ENCODE measurements around the gene EXOC3L1.

Gene EXOC3L1

GRCh38 chr16:67148221-67148620 is 41.7 kb downstream of the EXOC3L1 start:
- DNase-seq (ENCODE audit: low read depth), result no peak

DNA sequence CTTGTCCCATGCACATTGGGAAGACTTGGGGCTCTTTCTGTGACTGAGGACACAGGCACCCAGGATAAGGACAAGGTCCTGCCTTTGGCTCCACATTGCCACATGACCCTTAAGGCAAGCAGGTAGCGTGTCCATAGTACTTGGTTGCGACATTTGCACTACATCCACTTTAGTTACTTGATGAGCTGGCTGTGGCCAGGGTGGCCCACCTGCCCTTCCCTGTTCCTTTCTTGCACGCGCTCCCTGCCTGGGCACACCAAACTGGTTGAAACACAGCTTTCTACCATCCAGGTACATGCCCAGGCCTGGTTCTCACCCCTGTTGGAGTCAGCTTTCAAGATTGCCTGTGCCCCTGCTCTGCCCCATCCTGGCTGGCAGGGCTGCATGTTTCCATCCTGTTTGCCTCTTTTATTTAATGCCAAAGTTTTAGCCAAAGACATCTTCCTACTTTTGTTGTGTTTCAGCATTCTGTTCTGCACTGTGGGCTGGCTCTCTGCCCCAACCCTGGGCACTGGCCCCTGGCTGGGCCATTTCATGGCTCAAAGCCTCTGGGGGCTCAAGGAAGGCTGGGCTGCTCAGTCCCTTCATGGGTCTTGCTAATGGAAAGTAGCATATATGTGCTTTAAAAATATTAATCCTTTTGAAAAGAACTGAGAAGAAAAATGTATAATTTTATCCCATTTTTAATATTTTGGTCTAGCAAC is 42.3 kb downstream of the EXOC3L1 start:
- no peak for DNase-seq (ENCODE audit: low read depth)

- no peak for DNase-seq (ENCODE audit: low read depth)
Measured at GRCh38 chr16:67146523-67147357, 43.2 kb downstream of the EXOC3L1 start.

DNA sequence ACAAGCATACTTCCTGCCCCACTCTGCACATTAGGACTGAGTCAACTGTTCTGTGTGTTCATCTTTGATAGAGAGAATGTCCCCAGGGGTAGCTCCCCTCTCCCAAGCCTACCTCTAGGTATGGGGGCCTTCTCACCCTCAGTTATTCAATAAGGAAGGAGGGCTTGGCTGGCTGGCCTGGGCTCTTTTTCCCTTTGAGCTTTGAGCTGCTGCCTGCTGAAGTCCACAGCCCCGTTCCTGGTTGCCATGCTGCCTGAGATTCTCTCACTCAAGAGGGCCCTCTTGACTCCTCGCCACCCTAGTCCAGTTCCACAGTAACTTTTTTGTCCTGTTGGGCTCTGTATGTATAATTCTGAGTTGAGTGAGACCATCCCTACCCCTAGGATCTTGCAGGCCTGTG is 44.2 kb downstream of the EXOC3L1 start:
- DNase-seq (ENCODE audit: low read depth), result no peak

DNA sequence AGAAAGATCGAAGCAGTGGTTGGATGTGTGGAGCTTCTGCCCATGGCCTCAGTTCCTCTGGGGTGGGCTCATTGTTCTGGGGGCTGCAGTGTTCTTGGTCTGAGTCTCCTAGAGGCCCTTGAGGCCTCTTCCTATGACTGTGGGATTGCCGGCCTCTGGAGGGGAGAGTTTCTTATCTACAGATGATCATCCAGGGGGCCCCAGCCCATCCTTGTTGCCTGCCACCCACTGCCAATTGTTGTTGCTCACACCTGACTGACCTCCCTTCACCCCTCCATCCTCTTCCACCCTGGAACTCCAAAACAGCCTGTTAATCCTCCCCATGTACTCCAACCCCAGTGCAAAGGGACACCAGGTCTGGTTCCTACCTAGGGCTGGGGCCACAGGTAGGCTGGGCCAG is 45.0 kb downstream of the EXOC3L1 start:
- no peak for DNase-seq (ENCODE audit: low read depth)

DNA sequence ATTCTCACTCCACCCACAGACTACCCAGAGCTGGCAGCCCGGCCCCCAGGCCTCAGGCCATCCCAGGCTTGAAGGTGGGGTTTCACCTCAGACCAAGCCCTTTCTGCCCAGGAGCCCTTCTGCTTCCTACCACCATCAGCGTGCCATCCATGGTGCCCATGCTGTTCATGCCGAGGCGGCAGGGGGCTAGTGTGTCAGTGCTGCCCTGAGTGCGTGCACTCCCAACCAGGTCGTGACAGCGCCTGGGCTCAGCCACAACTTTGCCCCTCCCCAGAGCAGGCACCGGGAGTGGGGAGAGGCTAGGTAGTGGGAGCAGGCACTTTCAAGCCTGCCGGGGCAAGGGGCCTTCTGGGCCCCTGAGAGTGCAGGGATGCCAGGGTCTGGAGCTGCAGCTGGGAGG is 47.6 kb downstream of the EXOC3L1 start:
- no peak for DNase-seq (ENCODE audit: low read depth)

GRCh38 chr16:67141391-67141790 is 48.5 kb downstream of the EXOC3L1 start:
- no peak for DNase-seq (ENCODE audit: low read depth)

GRCh38 chr16:67137605-67138004 is 52.3 kb downstream of the EXOC3L1 start:
- DNase-seq (ENCODE audit: low read depth), result no peak

Data from HS-27A (cell line).